ENCODE results near the gene ERC2.

ERC2 gene

DNA sequence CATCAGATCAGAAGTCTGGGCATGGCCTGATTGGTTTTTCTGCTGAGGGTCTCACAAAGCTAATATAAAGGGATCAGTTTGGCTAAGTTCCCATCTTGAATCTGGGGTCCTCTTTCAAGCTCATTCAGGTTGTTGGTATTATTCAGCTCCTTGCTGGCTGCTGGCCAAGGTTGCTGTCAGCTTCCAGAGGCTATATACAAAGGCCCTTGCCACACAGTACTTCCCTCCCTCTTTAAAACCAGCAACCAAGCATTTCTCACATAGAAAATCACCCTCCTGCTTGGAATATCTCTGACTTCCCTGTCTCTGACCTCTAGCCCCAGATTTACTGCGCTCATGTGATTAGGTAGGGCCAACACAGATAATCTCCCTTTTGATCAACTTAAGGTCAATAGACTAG is 442.9 kb downstream of the ERC2 start:
- no peak overlapping the region for H3K18ac ChIP-seq (ENCODE audit: low read length)
- H3K27ac ChIP-seq (ENCODE audit: low read depth, low read length) = no peak overlapping the region
- no peak overlapping the region for H3K23ac ChIP-seq (ENCODE audit: low read length)
- no peak overlapping the region for H2BK120ac ChIP-seq (ENCODE audit: insufficient read depth, low read length, poor library complexity)
- H3K14ac ChIP-seq (ENCODE audit: low read length) = no peak overlapping the region
- no CpG with 5 or more reads among the region's 1 CpG for WGBS (ENCODE audit: extremely low coverage, insufficient coverage, insufficient read length)
- H2AFZ ChIP-seq (ENCODE audit: insufficient read depth, low read length, poor library complexity) = no peak overlapping the region
- H3K4me3 ChIP-seq (ENCODE audit: low read depth, low read length) = no peak overlapping the region
- no peaks in the 10 kb centered on the region for H3K9me3 ChIP-seq (ENCODE audit: insufficient read depth, low read depth, low read length)
- no peaks in the 10 kb centered on the region for H3K36me3 ChIP-seq (ENCODE audit: control insufficient read depth in 1 of 2, insufficient read depth in 2 of 2, low read length in 2 of 2)
- H4K12ac ChIP-seq (ENCODE audit: low read depth, low read length) = no peak overlapping the region
- no peaks in the 10 kb centered on the region for H3K4me1 ChIP-seq (ENCODE audit: control insufficient read depth in 1 of 2, insufficient read depth in 2 of 2, low read length in 2 of 2)
- H3K27me3 ChIP-seq (ENCODE audit: insufficient read depth, low read length) = no peaks in the 10 kb centered on the region
- H3K4me2 ChIP-seq (ENCODE audit: low read length) = no peak overlapping the region
- H2AK5ac ChIP-seq (ENCODE audit: low read length) = no peak overlapping the region
- no peak overlapping the region for H2BK5ac ChIP-seq (ENCODE audit: low read depth, low read length, poor library complexity)
- no peak for DNase-seq
- H3K79me1 ChIP-seq (ENCODE audit: low read length) = no peaks in the 10 kb centered on the region
- H4K91ac ChIP-seq (ENCODE audit: low read depth, low read length) = no peak overlapping the region
- H3K4ac ChIP-seq (ENCODE audit: low read depth, low read length) = no peak overlapping the region
- no peak overlapping the region for H3K9ac ChIP-seq (ENCODE audit: low read length)
- H2BK12ac ChIP-seq (ENCODE audit: low read length) = no peak overlapping the region
- no peaks in the 10 kb centered on the region for H3K79me2 ChIP-seq (ENCODE audit: control insufficient read depth, insufficient read depth, low read length, poor library complexity)
- H4K8ac ChIP-seq (ENCODE audit: low read depth, low read length) = no peak overlapping the region

DNA sequence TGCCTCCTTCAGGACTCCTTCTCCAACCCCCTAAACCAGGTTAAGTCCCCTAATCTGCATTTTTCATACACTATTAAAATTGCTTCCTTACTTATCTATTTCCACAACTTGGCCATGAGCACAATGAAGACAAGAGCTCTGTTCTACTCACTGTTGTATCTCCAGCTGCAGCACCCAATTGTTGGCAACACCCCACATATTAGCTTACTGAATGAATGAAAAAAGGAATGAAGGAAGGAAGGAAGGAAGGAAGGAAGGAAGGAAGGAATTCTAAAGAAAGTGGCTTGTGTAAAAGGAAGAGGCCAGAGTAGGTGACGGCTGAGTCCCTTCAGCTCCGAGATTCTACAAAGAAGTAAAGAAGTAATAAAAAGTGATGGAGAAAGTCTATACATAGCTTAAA is 444.7 kb downstream of the ERC2 start:
- H2BK12ac ChIP-seq (ENCODE audit: low read length) = no peak overlapping the region
- no peaks in the 10 kb centered on the region for H3K9me3 ChIP-seq (ENCODE audit: insufficient read depth, low read depth, low read length)
- H3K79me2 ChIP-seq (ENCODE audit: control insufficient read depth, insufficient read depth, low read length, poor library complexity) = no peaks in the 10 kb centered on the region
- H3K18ac ChIP-seq (ENCODE audit: low read length) = no peak overlapping the region
- H2BK120ac ChIP-seq (ENCODE audit: insufficient read depth, low read length, poor library complexity) = no peak overlapping the region
- H3K4me3 ChIP-seq (ENCODE audit: low read depth, low read length) = no peak overlapping the region
- no peak overlapping the region for H2AFZ ChIP-seq (ENCODE audit: insufficient read depth, low read length, poor library complexity)
- no peak overlapping the region for H4K8ac ChIP-seq (ENCODE audit: low read depth, low read length)
- H2AK5ac ChIP-seq (ENCODE audit: low read length) = no peak overlapping the region
- no peak overlapping the region for H2BK5ac ChIP-seq (ENCODE audit: low read depth, low read length, poor library complexity)
- WGBS (ENCODE audit: extremely low coverage, insufficient coverage, insufficient read length) = no CpG with 5 or more reads among the region's 2 CpGs
- no peak overlapping the region for H4K91ac ChIP-seq (ENCODE audit: low read depth, low read length)
- no peak overlapping the region for H3K14ac ChIP-seq (ENCODE audit: low read length)
- no peaks in the 10 kb centered on the region for H3K4me1 ChIP-seq (ENCODE audit: control insufficient read depth in 1 of 2, insufficient read depth in 2 of 2, low read length in 2 of 2)
- DNase-seq = no peak
- H3K27ac ChIP-seq (ENCODE audit: low read depth, low read length) = no peak overlapping the region
- H3K23ac ChIP-seq (ENCODE audit: low read length) = no peak overlapping the region
- no peaks in the 10 kb centered on the region for H3K36me3 ChIP-seq (ENCODE audit: control insufficient read depth in 1 of 2, insufficient read depth in 2 of 2, low read length in 2 of 2)
- no peaks in the 10 kb centered on the region for H3K79me1 ChIP-seq (ENCODE audit: low read length)
- no peaks in the 10 kb centered on the region for H3K27me3 ChIP-seq (ENCODE audit: insufficient read depth, low read length)
- H3K4ac ChIP-seq (ENCODE audit: low read depth, low read length) = no peak overlapping the region
- H4K12ac ChIP-seq (ENCODE audit: low read depth, low read length) = no peak overlapping the region
- H3K9ac ChIP-seq (ENCODE audit: low read length) = no peak overlapping the region
- no peak overlapping the region for H3K4me2 ChIP-seq (ENCODE audit: low read length)

DNA sequence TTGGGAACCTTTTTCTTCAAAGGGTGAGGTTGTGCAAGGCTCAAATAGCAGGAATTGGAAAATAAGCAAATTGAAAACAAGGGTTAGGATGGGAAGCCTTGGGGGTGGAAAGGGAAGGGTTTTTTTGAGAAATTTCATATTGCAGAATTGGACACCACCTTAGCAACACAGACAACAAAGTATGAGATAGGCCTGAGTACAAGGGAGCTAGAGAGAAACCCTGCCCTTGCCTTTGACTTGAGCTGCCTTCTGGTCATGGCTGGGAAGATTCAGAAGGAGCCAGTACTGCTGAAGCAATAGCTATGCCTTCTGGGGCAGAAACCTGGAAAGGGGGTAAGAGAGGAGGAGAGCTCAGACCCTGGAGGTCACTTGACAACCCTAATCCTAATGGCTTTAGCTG is 445.6 kb downstream of the ERC2 start:
- no peak overlapping the region for H3K18ac ChIP-seq (ENCODE audit: low read length)
- no peaks in the 10 kb centered on the region for H3K79me2 ChIP-seq (ENCODE audit: control insufficient read depth, insufficient read depth, low read length, poor library complexity)
- H4K12ac ChIP-seq (ENCODE audit: low read depth, low read length) = no peak overlapping the region
- no peak overlapping the region for H3K23ac ChIP-seq (ENCODE audit: low read length)
- H3K27me3 ChIP-seq (ENCODE audit: insufficient read depth, low read length) = no peaks in the 10 kb centered on the region
- H2BK120ac ChIP-seq (ENCODE audit: insufficient read depth, low read length, poor library complexity) = no peak overlapping the region
- H3K14ac ChIP-seq (ENCODE audit: low read length) = no peak overlapping the region
- no peaks in the 10 kb centered on the region for H3K36me3 ChIP-seq (ENCODE audit: control insufficient read depth in 1 of 2, insufficient read depth in 2 of 2, low read length in 2 of 2)
- H3K4me1 ChIP-seq (ENCODE audit: control insufficient read depth in 1 of 2, insufficient read depth in 2 of 2, low read length in 2 of 2) = no peaks in the 10 kb centered on the region
- no peaks in the 10 kb centered on the region for H3K9me3 ChIP-seq (ENCODE audit: insufficient read depth, low read depth, low read length)
- no peak overlapping the region for H2AK5ac ChIP-seq (ENCODE audit: low read length)
- no peak overlapping the region for H3K4me2 ChIP-seq (ENCODE audit: low read length)
- no peak overlapping the region for H2AFZ ChIP-seq (ENCODE audit: insufficient read depth, low read length, poor library complexity)
- no peak overlapping the region for H4K8ac ChIP-seq (ENCODE audit: low read depth, low read length)
- H2BK5ac ChIP-seq (ENCODE audit: low read depth, low read length, poor library complexity) = no peak overlapping the region
- no peak overlapping the region for H2BK12ac ChIP-seq (ENCODE audit: low read length)
- H3K79me1 ChIP-seq (ENCODE audit: low read length) = no peaks in the 10 kb centered on the region
- no peak overlapping the region for H3K9ac ChIP-seq (ENCODE audit: low read length)
- H3K27ac ChIP-seq (ENCODE audit: low read depth, low read length) = no peak overlapping the region
- H3K4ac ChIP-seq (ENCODE audit: low read depth, low read length) = no peak overlapping the region
- DNase-seq = no peak
- no peak overlapping the region for H4K91ac ChIP-seq (ENCODE audit: low read depth, low read length)
- H3K4me3 ChIP-seq (ENCODE audit: low read depth, low read length) = no peak overlapping the region

DNA sequence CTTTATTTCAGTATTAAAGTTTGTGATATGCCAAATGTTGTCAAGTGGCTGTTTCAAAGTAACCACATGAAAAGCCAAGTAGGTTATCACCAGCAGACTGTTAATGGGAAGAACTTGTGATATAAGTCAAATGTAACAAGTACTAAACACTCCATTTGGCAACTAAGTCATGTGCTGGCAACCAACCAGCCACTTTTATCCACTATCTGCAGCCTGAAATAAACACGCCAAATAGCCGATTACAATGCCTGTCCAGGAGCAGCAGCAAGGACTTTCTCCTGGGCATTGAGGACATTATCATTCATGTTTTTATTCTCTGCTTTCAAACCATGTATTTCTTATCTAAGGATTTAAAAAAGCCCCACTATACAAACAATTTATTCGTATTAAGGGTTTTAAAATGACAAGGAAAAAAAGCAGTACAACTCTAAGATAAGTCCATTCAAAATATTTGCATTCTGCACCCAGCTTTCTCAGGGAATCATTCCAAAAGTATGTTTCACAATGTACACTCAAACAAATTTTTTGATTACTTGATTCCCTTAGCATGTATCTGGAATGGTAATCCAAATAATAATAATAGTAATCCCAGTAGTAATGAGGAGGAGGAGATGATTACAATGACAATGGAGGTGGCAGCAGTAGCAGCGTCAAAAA is 448.6 kb downstream of the ERC2 start:
- Histone ChIP-seq H3K79me2 (ENCODE audit: control insufficient read depth, insufficient read depth, low read length, poor library complexity) (no peaks in the 10 kb centered on the region), H4K12ac (ENCODE audit: low read depth, low read length) (no peak overlapping the region)
- no CpG with 5 or more reads among the region's 4 CpGs for WGBS (ENCODE audit: extremely low coverage, insufficient coverage, insufficient read length)

More for the DNA sequence above, 448.6 kb downstream of the ERC2 start:
- H4K8ac ChIP-seq (ENCODE audit: low read depth, low read length) = no peak overlapping the region
- H2AK5ac ChIP-seq (ENCODE audit: low read length) = no peak overlapping the region
- no peak overlapping the region for H3K14ac ChIP-seq (ENCODE audit: low read length)
- H3K18ac ChIP-seq (ENCODE audit: low read length) = no peak overlapping the region
- H3K9ac ChIP-seq (ENCODE audit: low read length) = no peak overlapping the region
- no peak overlapping the region for H3K23ac ChIP-seq (ENCODE audit: low read length)
- no peaks in the 10 kb centered on the region for H3K36me3 ChIP-seq (ENCODE audit: control insufficient read depth in 1 of 2, insufficient read depth in 2 of 2, low read length in 2 of 2)
- no peak overlapping the region for H2BK12ac ChIP-seq (ENCODE audit: low read length)
- no peak overlapping the region for H3K4ac ChIP-seq (ENCODE audit: low read depth, low read length)
- H3K27me3 ChIP-seq (ENCODE audit: insufficient read depth, low read length) = no peaks in the 10 kb centered on the region
- no peak overlapping the region for H4K91ac ChIP-seq (ENCODE audit: low read depth, low read length)
- H3K27ac ChIP-seq (ENCODE audit: low read depth, low read length) = no peak overlapping the region
- no peaks in the 10 kb centered on the region for H3K4me1 ChIP-seq (ENCODE audit: control insufficient read depth in 1 of 2, insufficient read depth in 2 of 2, low read length in 2 of 2)
- no peak overlapping the region for H2AFZ ChIP-seq (ENCODE audit: insufficient read depth, low read length, poor library complexity)
- no peak overlapping the region for H2BK5ac ChIP-seq (ENCODE audit: low read depth, low read length, poor library complexity)
- no peak for DNase-seq
- H3K79me1 ChIP-seq (ENCODE audit: low read length) = no peaks in the 10 kb centered on the region
- no peak overlapping the region for H3K4me3 ChIP-seq (ENCODE audit: low read depth, low read length)
- no peak overlapping the region for H2BK120ac ChIP-seq (ENCODE audit: insufficient read depth, low read length, poor library complexity)
- no peak overlapping the region for H3K4me2 ChIP-seq (ENCODE audit: low read length)
- H3K9me3 ChIP-seq (ENCODE audit: insufficient read depth, low read depth, low read length) = no peaks in the 10 kb centered on the region
